Lung (tissue), 10 donors: ENCODE measurements around the gene GYPA. TPM values are rescaled to one million over a fixed set of nuclear protein-coding genes. Genes with fewer than 3 reads are reported as not detected.
"Not testable (repeated sequence)": the region's sequence is repeated elsewhere in the genome, so short reads cannot be mapped to it uniquely, and the experiment has no call there.

Source experiments
- ATAC-seq: fragments of 200-7000 bp; cut with Tn5 transposase; one replicate; pipeline ENCODE4 v1.9.1; 2020; ENCODE audit warnings: moderate number of reproducible peaks; ENCODE audit not compliant: insufficient read depth, low FRiP score
- DNase-seq, 3 donors: peaks; one replicate each; pipeline ENCODE4 v3.0.0-alpha.2; 2013 to 2017
- H3K27ac ChIP-seq, 2 donors: one replicate each; pipeline ENCODE4 v1.5.1; 2013; ENCODE audit warnings: mild to moderate bottlenecking in 2 of 2, moderate library complexity in 2 of 2, control low read depth in 1 of 2, inconsistent platforms in 1 of 2, low read depth in 1 of 2, low read length in 1 of 2
- H3K27me3 ChIP-seq, 3 donors: one replicate each; pipeline ENCODE4 v1.5.1; 2013; ENCODE audit warnings: low read length in 2 of 3; ENCODE audit not compliant: control insufficient read depth in 3 of 3, insufficient read depth in 3 of 3
- H3K36me3 ChIP-seq, 4 donors: one replicate each; pipeline ENCODE4 v1.5.1; 2013; ENCODE audit warnings: low read length in 4 of 4, mild to moderate bottlenecking in 1 of 4, moderate library complexity in 1 of 4; ENCODE audit not compliant: control insufficient read depth in 4 of 4, insufficient read depth in 4 of 4
- H3K4me1 ChIP-seq, 5 donors: one replicate each; pipeline ENCODE4 v1.5.1; 2013; ENCODE audit warnings: low read length in 5 of 5, mild to moderate bottlenecking in 2 of 5, moderate library complexity in 1 of 5; ENCODE audit not compliant: control insufficient read depth in 5 of 5, insufficient read depth in 5 of 5
- H3K4me3 ChIP-seq: one replicate; pipeline ENCODE4 v1.5.1; 2013; ENCODE audit warnings: mild to moderate bottlenecking, control low read depth, moderate library complexity
- H3K9ac ChIP-seq, 2 donors: one replicate each; pipeline ENCODE4 v1.5.1; 2013; ENCODE audit warnings: low read length in 2 of 2, control low read depth in 1 of 2; ENCODE audit not compliant: insufficient read depth in 1 of 2
- H3K9me3 ChIP-seq, 4 donors: one replicate each; pipeline ENCODE4 v1.5.1; 2013; ENCODE audit warnings: low read length in 3 of 4, mild to moderate bottlenecking in 1 of 4, moderate library complexity in 1 of 4; ENCODE audit not compliant: control insufficient read depth in 4 of 4, insufficient read depth in 3 of 4
- WGBS, 2 donors: extraction: QIAGEN DNeasy Blood & Tissue Kit; methylation state at CpG; one replicate each; pipeline ENCODE4 v1.1.7; 2013; 5-methylcytosine and 5-hydroxymethylcytosine counted together
- polyA plus RNA-seq, 2 donors: library from polyadenylated mRNA; stranded (reverse); fragments of 200-250 nt; gene quantifications; one replicate each; pipeline ENCODE4 v1.2.1, GENCODE V29; 2013
- total RNA-seq, 2 donors: library from RNA; depleted of rRNA in 1 of 2; stranded (reverse); fragments of >200 nt in 1 of 2; gene quantifications; one replicate each; pipeline ENCODE4 v1.2.1, GENCODE V29; 2014 to 2021
- donor health status: Bipolar disorder and iron deficiency.
- donor health status: healthy.
- donor health status: DM: yes; HTN: yes; CAD: no.

GYPA gene
- total and polyA plus RNA-seq, 4 donors = 0.18 to 11.0 TPM; not detected in 2

DNA sequence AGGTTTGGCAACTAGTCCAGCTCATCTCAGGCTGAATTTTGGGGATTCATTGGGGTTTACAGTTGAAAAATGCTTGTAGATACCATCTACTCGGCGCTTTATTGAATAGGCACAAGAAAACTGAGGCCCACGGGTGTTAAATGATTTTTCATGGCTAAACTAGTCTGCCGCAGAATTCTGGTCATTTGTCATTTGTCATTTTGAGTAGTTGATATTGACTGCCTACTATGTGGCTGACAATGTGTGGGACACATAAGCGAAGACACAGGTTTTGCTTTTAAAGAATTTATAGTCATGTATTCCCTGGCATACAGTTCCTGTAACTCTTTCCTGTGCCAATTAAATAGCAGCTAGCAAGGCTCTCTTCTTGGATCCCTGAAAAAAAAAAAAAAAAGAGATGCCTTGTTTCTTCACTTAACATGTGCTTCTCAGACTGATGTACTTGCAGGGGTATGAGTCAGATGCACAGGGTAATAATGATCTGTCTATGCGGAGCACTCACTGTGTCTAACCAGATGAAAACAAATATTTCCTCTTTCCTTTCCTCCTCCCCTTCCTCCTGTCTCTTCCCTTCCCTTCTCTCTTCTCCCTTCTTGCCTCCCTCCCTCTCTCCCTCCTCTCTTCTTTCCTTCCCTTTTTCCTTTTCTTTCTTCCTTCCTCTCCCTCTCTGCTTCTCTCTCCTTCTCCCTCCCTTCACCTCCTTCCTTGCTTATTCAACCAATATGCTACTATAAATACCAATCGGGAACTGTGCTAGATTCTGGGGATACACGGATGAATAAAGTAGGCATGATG is 3.2 kb downstream of the GYPA start:
- not testable (repeated sequence) for DNase-seq, ATAC-seq, H3K27ac ChIP-seq, H3K9me3 ChIP-seq, H3K36me3 ChIP-seq, H3K9ac ChIP-seq, H3K4me3 ChIP-seq, H3K4me1 ChIP-seq, H3K27me3 ChIP-seq
- WGBS, 2 donors = 86% methylated on average over 8 of the region's 8 CpGs

DNA sequence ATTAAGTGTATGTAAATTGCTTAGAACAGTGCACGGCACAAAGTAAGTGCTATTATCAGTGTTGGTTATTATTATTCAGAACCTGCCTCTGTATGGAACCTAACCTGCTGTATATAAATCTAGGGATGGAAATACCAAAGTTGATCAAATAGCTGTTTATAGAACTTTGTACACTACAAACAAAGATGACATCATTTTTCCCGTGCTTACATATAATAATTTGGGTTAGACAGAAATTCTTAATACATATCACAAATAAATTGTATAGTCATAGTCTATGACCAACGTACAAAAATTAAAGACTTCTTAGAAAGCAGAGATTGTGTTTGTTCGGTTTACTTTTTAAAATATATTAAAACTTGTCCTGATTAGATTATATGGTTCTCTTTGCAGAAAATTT is 4.3 kb downstream of the GYPA start:
- not testable (repeated sequence) for H3K27ac ChIP-seq, H3K4me1 ChIP-seq, H3K9ac ChIP-seq, H3K9me3 ChIP-seq, ATAC-seq, DNase-seq, H3K27me3 ChIP-seq, H3K4me3 ChIP-seq, H3K36me3 ChIP-seq
- 88 to 94% methylated on average over 4 of the region's 4 CpGs for WGBS, 2 donors

DNA sequence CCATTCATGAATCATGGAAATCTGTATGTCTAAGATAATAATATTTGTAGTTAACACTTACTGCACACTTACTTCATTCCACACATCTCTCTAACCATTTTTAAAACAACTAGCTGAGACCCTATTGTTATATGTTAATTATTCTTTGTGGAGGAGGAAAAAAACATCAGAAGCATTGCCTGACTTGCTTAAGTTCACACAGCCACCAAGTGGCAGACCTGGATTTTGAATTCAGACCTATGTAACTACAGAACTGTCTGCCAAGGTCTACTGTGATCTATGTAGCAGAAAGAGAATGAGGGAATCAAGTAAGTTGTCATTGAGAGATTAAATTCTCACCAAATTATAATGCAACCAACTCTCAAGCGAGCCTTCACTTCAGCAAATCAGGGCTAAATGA is 10.4 kb downstream of the GYPA start:
- not testable (repeated sequence) for H3K4me3 ChIP-seq, H3K9me3 ChIP-seq, H3K4me1 ChIP-seq, H3K36me3 ChIP-seq, H3K27ac ChIP-seq, DNase-seq, H3K9ac ChIP-seq, ATAC-seq, H3K27me3 ChIP-seq
- WGBS, 2 donors = 80 to 95% methylated on average over 1 of the region's 1 CpG

DNA sequence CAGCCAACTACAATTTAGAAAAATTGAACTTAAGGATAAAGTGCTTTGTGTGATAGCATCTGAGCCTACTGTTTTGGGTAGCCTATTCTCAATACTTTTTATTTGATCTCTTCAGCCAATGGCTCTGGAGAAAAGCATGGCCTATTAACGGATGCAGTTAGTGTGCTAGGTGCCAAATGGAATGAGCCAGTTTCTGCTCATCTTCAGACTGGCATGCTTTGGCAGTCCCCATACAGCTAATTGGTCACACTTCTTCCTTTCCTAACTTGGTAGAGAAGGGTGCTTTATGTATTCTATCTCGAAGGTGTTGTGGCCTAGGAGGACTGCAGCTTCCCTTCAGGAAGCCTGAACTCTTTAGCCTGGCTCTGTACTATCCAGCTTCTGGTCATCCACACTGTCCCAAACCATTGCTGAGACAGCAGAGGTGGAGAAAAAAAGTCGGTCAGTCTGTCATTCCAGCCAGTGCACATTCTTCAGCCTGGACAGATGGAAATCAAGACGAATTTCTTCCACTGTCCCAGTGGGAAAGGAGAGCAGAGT is 11.1 kb downstream of the GYPA start:
- H3K36me3 ChIP-seq, H3K4me3 ChIP-seq, H3K27me3 ChIP-seq, ATAC-seq, H3K4me1 ChIP-seq, H3K9ac ChIP-seq, H3K9me3 ChIP-seq, DNase-seq, H3K27ac ChIP-seq: not testable (repeated sequence)
- 81% methylated on average over 4 of the region's 4 CpGs for WGBS, 2 donors

DNA sequence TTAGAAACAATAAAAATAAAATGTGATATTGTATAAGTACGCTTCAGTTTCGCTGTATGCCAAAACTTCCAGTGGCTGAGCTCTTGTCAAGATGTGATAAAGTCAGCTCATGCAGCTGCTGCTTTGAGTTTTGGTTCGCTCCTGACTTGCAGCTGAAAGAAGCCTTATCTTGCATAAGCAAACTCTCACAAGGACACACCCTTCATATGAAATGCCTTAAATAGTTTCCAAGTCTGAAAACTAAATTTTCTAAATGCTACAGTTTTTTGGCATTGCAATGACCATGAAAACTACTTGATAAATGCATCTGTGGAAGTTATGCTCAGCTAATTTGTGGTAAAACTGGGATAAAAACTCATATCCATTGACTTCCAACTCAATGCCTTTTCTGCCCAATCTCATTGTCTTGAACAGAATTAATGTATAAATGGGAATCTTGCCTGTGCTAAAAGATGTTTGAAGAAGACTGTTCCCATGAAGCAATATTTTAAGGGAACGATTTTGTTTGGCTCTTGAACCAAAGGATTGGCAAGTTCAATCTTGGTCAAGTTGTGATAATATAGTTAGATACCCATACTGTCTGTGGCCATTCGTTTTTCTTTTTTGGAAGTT is 11.7 kb downstream of the GYPA start:
- not testable (repeated sequence) for H3K4me1 ChIP-seq, H3K9ac ChIP-seq, ATAC-seq, H3K4me3 ChIP-seq, H3K36me3 ChIP-seq, H3K27ac ChIP-seq, DNase-seq, H3K27me3 ChIP-seq, H3K9me3 ChIP-seq
- WGBS, 2 donors = 48 to 63% methylated on average over 5 of the region's 5 CpGs

DNA sequence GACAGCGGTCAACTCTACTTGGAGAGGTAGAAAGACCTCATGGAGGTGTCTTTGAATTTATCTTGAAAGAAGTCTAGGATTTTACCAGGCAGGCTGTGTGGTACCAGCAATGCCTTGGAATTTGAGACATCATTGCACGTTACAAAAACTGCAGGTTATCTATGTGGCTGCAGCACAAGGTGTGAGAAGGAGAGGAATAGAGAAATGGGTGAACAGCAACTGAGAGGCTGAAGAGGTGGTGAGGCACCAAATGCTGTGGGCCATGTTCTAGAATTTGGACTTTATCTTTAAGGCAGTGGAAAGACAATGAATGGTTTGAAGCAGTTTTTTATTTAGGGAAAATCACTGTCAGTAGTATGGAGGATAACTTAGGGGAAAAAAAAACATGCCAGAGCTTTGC is 15.4 kb downstream of the GYPA start:
- H3K4me3 ChIP-seq, H3K4me1 ChIP-seq, H3K36me3 ChIP-seq, H3K27me3 ChIP-seq, ATAC-seq, H3K9me3 ChIP-seq, H3K27ac ChIP-seq, H3K9ac ChIP-seq, DNase-seq: not testable (repeated sequence)
- WGBS, 2 donors = 59 to 83% methylated on average over 1 of the region's 2 CpGs

DNA sequence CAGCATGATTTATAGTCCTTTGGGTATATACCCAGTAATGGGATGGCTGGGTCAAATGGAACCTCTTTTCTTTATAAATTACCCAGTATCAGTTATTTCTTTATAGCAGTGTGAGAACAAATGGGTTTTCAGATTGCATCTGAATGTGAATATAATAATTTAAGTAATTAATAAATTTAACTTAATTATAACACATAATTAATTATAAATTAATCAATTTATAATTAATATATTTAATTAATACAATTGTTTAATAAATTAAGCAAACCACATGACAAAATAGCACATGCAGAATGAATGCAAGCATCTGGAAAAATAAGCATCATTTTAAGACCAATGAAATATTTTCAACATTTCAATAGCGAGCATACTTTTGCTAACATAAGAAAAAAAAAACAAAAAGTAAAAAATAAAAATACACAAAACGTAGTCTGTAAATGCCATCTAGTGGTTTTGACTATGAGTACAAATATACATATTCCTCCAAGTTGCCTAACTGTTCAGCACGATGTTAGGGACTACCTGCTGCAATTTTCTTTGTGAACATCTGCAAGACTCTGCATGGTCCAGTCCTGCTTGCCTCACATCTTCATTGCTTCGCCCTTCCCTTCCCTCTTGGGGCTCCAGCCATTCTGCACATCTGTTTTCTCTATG is 16.4 kb downstream of the GYPA start:
- not testable (repeated sequence) for H3K27ac ChIP-seq
- WGBS, 2 donors = 47 to 56% methylated on average over 4 of the region's 4 CpGs

DNA sequence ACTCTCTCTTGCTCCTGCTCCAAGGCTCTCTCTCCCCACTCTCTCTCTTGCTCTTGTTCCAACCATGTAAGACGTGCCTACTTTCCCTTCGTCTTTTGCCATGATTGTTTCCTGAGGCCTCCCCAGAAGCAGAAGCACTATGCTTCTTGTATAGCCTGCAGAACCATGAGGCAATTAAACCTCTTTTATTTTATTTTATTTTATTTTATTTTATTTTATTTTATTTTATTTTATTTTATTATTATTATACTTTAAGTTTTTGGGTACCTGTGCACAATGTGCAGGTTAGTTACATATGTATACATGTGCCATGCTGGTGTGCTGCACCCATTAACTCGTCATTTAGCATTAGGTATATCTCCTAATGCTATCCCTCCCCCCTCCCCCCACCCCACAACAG is 17.2 kb downstream of the GYPA start:
- not testable (repeated sequence) for H3K4me3 ChIP-seq, ATAC-seq

More for the DNA sequence above, 16.4 kb downstream of the GYPA start:
- ATAC-seq, H3K9ac ChIP-seq, H3K27me3 ChIP-seq, H3K9me3 ChIP-seq, H3K36me3 ChIP-seq, H3K4me1 ChIP-seq, H3K4me3 ChIP-seq: not testable (repeated sequence)
- peak in 2 of 3 donors; percentile 6 to 32 for DNase-seq

More for the DNA sequence above, 17.2 kb downstream of the GYPA start:
- not testable (repeated sequence) for H3K9ac ChIP-seq, H3K36me3 ChIP-seq, H3K27ac ChIP-seq, DNase-seq, H3K27me3 ChIP-seq, H3K4me1 ChIP-seq, H3K9me3 ChIP-seq
- WGBS, 2 donors = 65 to 75% methylated on average over 3 of the region's 3 CpGs
